GM21423 (cell line): Measurements from ENCODE around the gene TMEM132C.

Source experiments
- ATAC-seq: cut with Tn5 transposase; IDR thresholded peaks from one replicate; pipeline ENCODE4 v1.9.1; 2021; ENCODE audit warnings: mild to moderate bottlenecking, moderate library complexity; ENCODE audit not compliant: unreplicated experiment

TMEM132C gene

DNA sequence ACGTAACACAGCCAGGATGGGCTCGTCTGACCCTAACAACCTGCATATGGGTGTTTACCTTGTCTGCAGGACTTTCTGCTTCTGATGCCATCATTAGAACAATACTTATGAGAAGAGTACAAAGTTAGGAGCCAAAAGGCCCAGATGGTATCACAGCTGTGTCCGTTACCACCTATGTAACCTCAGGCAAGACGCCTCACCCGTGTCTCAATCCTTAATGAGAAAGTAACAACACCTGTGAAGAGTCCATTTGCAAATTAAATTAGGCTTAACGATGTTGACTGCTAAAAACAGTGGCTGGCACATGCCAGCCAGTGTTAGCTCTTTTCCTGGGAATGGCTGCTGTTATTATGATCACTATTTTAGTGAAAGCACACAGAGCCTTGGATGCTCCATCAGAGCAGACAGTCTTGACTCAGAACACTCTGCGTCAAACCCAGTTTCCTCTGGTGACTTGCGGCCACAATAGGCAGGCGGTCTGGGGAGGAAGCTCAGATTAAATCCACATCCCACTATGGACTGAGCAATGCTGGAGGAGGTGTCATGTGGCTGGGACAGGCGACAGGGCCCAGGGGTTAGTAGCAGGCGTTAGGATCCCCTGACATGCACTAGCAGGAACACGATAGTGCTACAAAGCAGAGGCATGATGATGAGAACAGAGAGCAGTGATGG, 431.5 kb downstream of the TMEM132C start:
- no peak for ATAC-seq

DNA sequence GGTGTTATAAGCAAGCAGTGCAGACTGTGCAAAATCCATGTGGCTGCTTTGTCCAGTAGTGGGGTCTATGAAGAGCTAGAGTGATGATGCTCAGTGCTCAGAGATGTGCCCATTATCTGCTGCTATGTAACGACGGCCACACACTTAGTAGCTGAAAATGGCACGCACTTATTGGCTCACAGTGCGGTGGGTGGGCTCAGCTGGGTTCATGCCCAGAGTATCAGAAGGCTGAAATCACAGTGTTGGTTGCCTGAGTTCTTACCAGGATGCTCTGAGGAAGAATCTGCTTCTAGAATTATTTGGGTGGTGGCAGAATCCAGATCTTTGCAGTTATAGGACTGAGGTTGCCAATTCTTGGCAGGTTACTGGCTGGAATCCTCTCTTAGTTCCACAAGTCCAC, 432.1 kb downstream of the TMEM132C start:
- no peak for ATAC-seq

- no peak for ATAC-seq
Measured at GRCh38 chr12:128702371-128702770, 435.4 kb downstream of the TMEM132C start.

- ATAC-seq = no peak
Measured at GRCh38 chr12:128705140-128705539, 438.2 kb downstream of the TMEM132C start.

- ATAC-seq = no peak
Measured at GRCh38 chr12:128707488-128707887, 440.5 kb downstream of the TMEM132C start.

DNA sequence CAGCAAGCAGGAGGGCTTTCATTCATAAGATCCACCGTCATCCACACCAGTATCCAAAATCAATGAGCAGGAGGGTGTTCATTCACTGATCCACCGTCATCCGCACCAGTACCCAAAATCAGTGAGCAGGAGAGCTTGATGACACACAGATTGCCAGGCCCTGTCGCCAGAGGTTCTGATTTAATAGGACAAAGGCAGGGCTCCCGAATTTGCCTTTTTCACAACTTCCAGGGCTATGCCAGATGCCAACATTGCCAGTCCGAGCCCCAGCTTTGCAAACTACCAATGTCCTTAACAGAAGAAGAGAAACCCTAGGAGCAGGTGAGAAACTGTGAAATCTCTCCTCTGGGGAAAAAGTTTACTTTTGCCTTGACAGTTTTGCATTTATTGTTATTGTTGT, 441.8 kb downstream of the TMEM132C start:
- ATAC-seq = no peak

DNA sequence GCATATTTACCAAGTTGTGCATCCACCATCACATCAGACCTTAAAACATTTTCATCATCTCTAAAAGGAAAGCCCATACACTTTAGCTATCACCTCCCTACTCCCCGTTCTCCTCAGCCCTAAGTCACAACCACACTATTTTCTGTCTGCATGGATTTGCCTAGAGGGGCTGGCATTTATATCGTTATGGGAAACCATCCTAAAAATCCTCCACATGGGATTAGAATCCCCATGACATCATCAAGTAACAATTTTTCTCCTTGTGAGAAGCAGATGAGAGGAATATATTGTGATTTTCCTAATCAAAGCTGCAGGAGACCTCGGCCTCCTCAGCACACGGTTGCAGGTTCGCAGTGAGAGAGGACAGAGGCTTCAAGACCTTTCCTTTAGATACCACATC, 442.7 kb downstream of the TMEM132C start:
- no peak for ATAC-seq

GRCh38 chr12:128711486-128711885, 444.5 kb downstream of the TMEM132C start:
- no peak for ATAC-seq

DNA sequence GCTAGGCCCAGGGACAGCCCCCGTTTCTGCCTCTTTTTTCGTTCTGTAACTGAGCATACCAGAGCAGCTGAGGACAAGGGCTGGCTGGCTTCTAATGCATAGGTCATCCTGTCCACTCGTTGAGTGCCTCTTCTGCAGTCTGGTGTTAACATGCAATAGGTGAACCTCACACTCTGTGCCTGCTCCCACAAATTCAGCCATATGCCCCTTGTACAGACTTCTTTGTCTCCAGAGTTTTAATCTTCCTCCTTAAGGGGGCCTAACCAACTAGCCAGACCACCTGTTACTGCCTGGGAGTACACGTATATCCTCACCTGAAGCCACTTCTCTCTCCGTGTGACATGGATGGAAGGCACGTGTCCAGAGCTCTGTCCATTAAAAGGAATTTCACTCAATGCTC, 445.7 kb downstream of the TMEM132C start:
- no peak for ATAC-seq

GRCh38 chr12:128715485-128715884, 448.5 kb downstream of the TMEM132C start:
- ATAC-seq = no peak

DNA sequence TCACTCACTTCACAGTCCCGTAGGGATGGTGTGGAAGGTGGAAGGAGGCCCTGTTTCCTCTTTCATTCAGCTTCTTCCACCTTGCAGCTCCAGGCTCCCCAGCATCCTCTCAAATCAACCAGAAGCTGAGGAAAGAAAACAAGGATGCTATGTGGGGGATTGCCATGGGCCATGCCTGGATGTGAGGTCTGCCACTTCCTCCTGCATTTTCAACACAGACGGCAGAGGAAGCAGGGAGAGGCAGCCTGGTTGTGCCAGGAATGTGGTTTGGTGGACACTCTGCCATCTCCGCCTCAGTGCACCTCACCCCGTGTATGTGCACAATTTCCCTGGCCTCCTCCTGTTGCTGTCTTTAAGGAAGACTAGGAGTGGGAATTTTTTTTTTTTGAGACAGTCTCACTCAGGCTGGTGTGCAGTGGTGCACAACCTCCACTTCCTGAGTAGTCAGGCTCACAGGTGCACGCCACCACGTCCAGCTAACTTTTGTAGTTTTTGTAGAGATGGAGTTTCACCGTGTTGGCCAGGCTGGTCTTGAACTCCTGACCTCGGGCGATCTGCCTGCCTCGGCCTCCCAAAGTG, 457.6 kb downstream of the TMEM132C start:
- ATAC-seq = no peak

GRCh38 chr12:128726886-128727285, 459.9 kb downstream of the TMEM132C start:
- ATAC-seq = no peak

DNA sequence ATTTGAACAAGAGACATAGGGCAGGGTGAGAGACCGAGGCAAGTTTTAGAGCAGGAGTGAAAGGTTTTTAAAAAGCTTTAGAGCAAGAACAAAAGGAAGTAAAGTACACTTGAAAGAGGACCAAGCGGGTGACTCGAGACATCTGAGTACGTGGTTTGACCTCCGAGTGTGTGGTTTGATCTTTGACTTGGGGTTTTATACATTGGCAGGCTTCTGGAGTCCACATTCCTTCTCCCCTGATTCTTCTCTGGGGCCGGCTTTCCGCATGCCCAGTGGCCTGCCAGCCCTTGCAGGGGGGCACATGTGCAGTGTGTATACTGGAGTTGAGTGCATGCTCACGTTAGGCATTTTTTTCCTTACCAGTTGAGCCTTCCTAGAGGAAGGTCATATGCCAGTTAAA, 460.5 kb downstream of the TMEM132C start:
- ATAC-seq = no peak

DNA sequence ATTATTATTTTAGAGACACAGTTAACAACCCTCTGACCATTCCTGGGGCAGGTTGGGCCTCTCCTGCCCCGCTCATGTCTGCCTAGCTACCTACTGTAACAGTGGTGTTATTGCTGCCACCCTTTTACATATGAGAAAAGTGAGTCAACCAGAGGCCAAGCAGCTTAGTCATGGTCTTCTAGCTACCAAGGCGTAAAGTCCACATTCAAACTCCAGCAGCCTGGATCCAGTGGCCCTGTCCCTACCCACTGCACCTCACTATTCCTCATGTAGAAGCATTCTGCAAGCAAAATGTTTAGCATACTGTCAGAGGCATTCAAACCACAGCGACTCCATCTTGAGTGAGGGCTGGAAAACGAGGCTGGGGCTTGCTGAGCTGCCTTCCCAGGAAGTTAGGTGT, 461.0 kb downstream of the TMEM132C start:
- ATAC-seq = no peak

DNA sequence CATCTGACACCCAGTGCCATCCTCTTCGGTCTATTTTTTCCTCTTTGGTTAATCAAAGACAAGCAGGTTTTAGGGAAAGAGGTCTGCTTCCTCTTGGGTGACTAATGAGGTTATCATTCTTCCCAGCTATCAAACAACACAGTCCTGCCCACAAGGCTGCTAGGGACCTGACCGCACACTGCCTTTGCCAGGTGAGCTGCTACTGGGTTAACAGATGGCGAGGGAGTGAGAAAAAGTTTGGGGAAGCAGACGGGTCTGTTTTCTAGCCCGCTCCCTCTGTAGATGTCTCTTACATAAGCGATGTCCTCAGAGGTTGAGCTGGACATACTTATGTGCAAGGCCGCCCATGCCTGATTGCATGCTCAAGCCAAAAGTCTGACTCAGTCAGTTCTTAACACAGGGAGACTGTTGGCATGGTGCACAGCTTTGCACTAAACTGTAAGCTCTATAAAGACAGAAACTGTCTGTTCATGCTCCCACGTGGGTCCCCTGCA, 462.7 kb downstream of the TMEM132C start:
- no peak for ATAC-seq

DNA sequence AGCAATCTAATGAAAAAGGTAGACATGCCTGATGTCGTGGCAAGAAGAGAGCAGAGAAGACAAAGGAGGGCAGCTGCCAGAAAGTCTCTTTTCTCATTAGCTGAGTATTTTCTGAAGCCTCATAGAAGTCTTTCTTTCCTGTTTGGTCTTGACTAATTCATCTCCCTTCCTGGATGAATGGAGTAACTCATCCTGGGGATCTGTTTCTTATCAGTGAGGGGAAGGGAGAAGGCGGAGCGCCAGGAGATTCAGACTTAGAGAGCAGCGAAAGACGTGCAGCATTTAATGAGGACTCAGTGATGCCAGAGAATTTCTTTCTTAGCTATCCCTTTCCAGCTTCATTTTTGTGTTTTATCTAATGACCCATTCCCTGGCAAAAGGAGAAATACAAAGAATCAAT, 467.4 kb downstream of the TMEM132C start:
- no peak for ATAC-seq

DNA sequence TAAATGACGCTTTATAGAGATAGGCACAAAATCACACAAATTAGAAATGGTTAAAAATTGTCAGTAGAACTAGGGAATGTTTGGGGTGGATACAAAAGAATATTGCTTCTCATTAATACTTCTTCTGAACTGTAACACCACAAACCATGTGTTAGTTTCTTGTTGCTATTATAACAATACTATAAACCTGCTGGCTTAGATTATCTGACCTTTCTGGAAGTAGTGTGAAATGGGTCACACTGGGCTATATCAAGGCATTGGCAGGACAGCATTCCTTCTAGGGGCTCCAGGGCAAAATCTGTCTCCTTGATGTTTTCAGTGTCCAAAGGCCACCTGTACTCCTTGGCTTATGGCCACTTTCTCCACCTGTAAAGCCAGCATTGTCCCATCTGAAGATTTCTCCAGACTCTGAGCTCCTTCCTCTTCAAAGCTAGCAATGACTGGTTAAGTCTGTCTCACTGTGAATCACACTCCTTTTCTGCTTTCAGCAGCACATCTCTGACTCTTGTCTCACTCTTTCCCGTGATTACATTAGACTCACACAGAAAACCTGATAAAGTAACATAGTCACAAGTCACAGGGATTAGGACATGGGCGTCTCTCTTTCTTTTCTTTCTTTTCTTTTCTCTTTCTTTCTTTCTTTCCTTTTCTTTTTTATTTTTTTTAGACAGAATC, 470.5 kb downstream of the TMEM132C start:
- no peak for ATAC-seq

DNA sequence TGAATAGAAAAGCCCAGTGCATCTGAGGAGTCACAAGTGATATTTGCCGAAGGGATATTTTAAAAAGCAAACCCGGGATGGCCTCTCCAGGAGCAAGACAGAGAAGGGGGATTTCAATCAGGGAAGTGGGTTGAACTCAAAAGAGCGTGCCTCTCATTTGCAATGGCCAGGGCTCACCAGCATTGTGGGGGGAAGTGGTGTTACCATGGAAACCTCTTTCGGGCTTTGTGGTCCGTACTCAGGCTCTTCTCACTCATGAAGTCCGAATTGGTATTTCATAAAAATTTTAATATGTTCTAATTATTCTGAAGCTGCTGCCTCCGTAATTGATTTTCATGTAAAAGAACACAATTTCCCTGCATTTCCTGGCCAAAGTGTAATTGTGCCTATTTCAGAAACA, 476.9 kb downstream of the TMEM132C start:
- no peak for ATAC-seq

GRCh38 chr12:128745772-128746689, 479.1 kb downstream of the TMEM132C start:
- no peak for ATAC-seq

DNA sequence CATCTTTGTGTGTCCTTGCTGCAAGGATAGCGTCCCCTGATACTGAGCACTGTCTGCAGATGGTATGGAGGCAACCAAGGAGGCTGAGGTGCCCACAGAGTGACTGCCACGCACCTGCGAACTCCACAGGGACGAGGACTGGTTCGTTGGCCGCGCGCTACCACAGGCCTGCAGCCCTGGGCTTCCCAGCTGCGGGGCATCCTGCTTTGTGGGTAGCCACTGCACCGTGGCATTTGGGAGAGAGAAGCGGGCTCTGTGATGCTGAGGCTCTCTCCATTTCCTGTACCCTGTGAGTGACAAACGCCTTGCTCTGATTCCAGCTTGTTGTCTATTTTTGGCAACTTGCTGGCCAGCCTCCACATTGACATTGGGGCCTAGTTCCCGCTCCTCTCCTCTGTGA, 480.5 kb downstream of the TMEM132C start:
- ATAC-seq = no peak

DNA sequence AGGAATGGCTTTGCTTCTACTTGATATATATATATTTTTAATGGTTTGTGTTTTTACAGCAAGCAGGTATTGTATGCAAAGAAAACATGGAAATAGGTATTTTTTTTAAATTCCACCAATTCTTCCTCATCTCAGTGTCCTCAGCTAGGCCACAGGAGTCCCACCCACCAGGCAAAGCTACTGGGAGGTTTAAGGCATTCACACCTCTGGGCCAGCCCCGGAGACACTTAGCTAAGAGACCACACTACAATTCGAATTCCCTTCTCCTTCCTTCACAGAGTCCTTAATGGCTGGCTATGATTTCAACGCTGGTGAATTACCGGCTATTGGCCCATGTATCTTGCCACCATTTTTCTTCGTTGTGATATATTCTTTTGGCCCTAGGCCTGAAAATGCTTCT, 485.4 kb downstream of the TMEM132C start:
- ATAC-seq = no peak
